VCaP (cell line): ENCODE results near the gene SUZ12.
A peak's percentile ranks its signal among the peaks of the same experiment; 100 is the strongest.
"Not testable (repeated sequence)": the region's sequence is repeated elsewhere in the genome, so short reads cannot be mapped to it uniquely, and the experiment has no call there.

Source experiments
- H3K27ac ChIP-seq: fragments of 450-650 bp; 2 replicates; pipeline ENCODE4 v1.5.1; 2017
- CTCF ChIP-seq: fragments of 450-650 bp; conservative IDR thresholded peaks from 2 replicates; pipeline ENCODE4 v1.5.1; 2017; ENCODE audit warnings: mild to moderate bottlenecking, moderate library complexity

The SUZ12 gene

GRCh38 chr17:31931756-31932155 is 5.1 kb upstream of the SUZ12 start:
- no peak for TF ChIP-seq CTCF
- H3K27ac ChIP-seq, result no peak overlapping the region

GRCh38 chr17:31935512-31935911 is 1.3 kb upstream of the SUZ12 start:
- TF ChIP-seq CTCF, result no peak
- H3K27ac ChIP-seq, result 0 out of 2 replicates have a peak overlapping the region, but pooled peaks have one; percentile 94

- H3K27ac ChIP-seq, result 0 out of 2 replicates have a peak overlapping the region, but pooled peaks have one; percentile 30
Measured at GRCh38 chr17:31937926-31938641, 1.3 kb downstream of the SUZ12 start.

- H3K27ac ChIP-seq, result not testable (repeated sequence)
Measured at GRCh38 chr17:31941916-31942315, 5.1 kb downstream of the SUZ12 start.

GRCh38 chr17:31942396-31942795 is 5.6 kb downstream of the SUZ12 start:
- not testable (repeated sequence) for H3K27ac ChIP-seq

GRCh38 chr17:31951953-31952352 is 15.1 kb downstream of the SUZ12 start:
- H3K27ac ChIP-seq, result not testable (repeated sequence)

GRCh38 chr17:31964131-31964530 is 27.3 kb downstream of the SUZ12 start:
- not testable (repeated sequence) for H3K27ac ChIP-seq

- TF ChIP-seq CTCF, result no peak
- no peak overlapping the region for H3K27ac ChIP-seq
Measured at GRCh38 chr17:31967648-31968047, 30.8 kb downstream of the SUZ12 start.

- H3K27ac ChIP-seq, result not testable (repeated sequence)
Measured at GRCh38 chr17:31970416-31970815, 33.6 kb downstream of the SUZ12 start.

GRCh38 chr17:31974269-31975071 is 37.7 kb downstream of the SUZ12 start:
- H3K27ac ChIP-seq, result peak overlapping the region; percentile 14; the same call in 1 of the 2 replicates

- H3K27ac ChIP-seq, result not testable (repeated sequence)
Measured at GRCh38 chr17:31975391-31975790, 38.6 kb downstream of the SUZ12 start.

GRCh38 chr17:31991821-31992220 is 55.0 kb downstream of the SUZ12 start:
- H3K27ac ChIP-seq, result not testable (repeated sequence)

- H3K27ac ChIP-seq, result no peak overlapping the region
Measured at GRCh38 chr17:31997005-31997404, 60.2 kb downstream of the SUZ12 start.

More at GRCh38 chr17:31997005-31997404, 60.2 kb downstream of the SUZ12 start:
- TF ChIP-seq CTCF, result no peak
